GM10266 (cell line): ENCODE measurements around the gene WDR11.

Source experiments
- DNase-seq: peaks from one replicate; pipeline ENCODE4 v3.0.0; 2012; ENCODE audit errors: extremely low spot score
- TF ChIP-seq, protein P1 (sequence below): IDR thresholded peaks from 2 replicates; pipeline ENCODE4 v1.5.1; 2012; ENCODE audit warnings: mild to moderate bottlenecking, low read depth; ENCODE audit not compliant: control insufficient read depth, insufficient read depth; ENCODE audit errors: missing control alignments

WDR11 gene, protein sequence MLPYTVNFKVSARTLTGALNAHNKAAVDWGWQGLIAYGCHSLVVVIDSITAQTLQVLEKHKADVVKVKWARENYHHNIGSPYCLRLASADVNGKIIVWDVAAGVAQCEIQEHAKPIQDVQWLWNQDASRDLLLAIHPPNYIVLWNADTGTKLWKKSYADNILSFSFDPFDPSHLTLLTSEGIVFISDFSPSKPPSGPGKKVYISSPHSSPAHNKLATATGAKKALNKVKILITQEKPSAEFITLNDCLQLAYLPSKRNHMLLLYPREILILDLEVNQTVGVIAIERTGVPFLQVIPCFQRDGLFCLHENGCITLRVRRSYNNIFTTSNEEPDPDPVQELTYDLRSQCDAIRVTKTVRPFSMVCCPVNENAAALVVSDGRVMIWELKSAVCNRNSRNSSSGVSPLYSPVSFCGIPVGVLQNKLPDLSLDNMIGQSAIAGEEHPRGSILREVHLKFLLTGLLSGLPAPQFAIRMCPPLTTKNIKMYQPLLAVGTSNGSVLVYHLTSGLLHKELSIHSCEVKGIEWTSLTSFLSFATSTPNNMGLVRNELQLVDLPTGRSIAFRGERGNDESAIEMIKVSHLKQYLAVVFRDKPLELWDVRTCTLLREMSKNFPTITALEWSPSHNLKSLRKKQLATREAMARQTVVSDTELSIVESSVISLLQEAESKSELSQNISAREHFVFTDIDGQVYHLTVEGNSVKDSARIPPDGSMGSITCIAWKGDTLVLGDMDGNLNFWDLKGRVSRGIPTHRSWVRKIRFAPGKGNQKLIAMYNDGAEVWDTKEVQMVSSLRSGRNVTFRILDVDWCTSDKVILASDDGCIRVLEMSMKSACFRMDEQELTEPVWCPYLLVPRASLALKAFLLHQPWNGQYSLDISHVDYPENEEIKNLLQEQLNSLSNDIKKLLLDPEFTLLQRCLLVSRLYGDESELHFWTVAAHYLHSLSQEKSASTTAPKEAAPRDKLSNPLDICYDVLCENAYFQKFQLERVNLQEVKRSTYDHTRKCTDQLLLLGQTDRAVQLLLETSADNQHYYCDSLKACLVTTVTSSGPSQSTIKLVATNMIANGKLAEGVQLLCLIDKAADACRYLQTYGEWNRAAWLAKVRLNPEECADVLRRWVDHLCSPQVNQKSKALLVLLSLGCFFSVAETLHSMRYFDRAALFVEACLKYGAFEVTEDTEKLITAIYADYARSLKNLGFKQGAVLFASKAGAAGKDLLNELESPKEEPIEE

GRCh38 chr10:120850911-120851865, at the start of gene WDR11:
Gene WDR11, plus strand, starts transcription at chr10:120851362. Its CDS starts 59 bp downstream, at chr10:120851421.
- TF ChIP-seq, protein P1, sequence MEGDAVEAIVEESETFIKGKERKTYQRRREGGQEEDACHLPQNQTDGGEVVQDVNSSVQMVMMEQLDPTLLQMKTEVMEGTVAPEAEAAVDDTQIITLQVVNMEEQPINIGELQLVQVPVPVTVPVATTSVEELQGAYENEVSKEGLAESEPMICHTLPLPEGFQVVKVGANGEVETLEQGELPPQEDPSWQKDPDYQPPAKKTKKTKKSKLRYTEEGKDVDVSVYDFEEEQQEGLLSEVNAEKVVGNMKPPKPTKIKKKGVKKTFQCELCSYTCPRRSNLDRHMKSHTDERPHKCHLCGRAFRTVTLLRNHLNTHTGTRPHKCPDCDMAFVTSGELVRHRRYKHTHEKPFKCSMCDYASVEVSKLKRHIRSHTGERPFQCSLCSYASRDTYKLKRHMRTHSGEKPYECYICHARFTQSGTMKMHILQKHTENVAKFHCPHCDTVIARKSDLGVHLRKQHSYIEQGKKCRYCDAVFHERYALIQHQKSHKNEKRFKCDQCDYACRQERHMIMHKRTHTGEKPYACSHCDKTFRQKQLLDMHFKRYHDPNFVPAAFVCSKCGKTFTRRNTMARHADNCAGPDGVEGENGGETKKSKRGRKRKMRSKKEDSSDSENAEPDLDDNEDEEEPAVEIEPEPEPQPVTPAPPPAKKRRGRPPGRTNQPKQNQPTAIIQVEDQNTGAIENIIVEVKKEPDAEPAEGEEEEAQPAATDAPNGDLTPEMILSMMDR: no peak

DNA sequence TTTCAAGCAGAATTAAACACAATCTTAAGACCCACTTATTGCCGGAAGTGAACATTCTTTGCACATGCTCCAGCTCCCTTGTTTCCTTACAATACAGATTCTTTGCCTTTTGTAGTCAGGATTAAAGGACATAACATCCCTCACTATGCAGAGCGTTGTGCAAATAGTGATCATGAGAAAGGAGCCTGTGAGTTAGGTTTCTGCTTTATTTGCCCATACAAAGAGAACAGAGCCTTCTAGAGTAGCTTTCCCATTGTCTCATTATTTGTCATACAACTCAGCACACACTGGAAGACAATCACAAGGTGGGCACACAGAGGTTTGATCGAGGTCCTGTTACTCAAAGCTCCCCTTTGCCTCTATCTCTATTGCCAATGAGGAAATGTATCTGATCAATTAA, 48.2 kb upstream of the WDR11 start:
- TF ChIP-seq, protein P1: no peak
- DNase-seq: no peak

More at GRCh38 chr10:120850911-120851865, at the start of gene WDR11:
- DNase-seq: peak; percentile 73

DNA sequence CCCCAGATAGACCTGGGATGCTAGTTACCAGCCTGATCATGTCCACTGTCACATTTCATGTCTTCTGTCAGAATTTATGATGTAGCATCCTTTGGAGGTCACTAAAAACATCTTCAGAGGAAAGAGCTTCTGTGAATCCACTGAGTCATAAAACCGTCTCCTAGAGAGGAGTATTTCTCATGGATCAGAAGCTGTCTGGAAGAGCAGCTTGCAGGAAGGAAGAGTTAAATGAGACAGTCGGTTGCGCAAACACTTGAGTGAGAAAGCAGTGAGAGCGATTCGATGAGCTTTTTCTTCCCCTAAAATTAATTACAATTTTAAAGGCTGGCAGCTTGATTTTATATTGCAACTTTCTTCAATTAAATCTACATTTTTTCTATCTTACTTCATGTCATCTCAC, 47.2 kb upstream of the WDR11 start:
- TF ChIP-seq, protein P1: no peak
- DNase-seq: no peak

GRCh38 chr10:120805014-120805812, 45.9 kb upstream of the WDR11 start:
- DNase-seq: no peak
- TF ChIP-seq, protein P1: peak; percentile 4

- DNase-seq: no peak
- TF ChIP-seq, protein P1: no peak
Measured at GRCh38 chr10:120806081-120806480, 45.1 kb upstream of the WDR11 start.
